ENCODE results near the gene CCDC127. TPM values are rescaled to one million over a fixed set of nuclear protein-coding genes. Genes with fewer than 3 reads are reported as not detected.

CCDC127 gene
- total and polyA plus RNA-seq, 2 of the 13 experiments (the other 11 are each of a cell fraction or from before 2014, with no cell fraction given) = 2.9 to 4.3 TPM

GRCh38 chr5:187042-187431 lies 30.9 kb downstream of the CCDC127 start:
- ChIA-PET CTCF (ENCODE audit: low intra/inter-chr PET ratio, low total read pairs) (no interaction called here), POLR2A (interaction anchor here (2.1 kb wide), 1 partner anchor 84 kb away, joined by 8 read pairs; the partner anchor contains the start of gene PDCD6)
- no peaks in the 10 kb centered on the region for H3K79me2 ChIP-seq (ENCODE audit: insufficient read depth, low read length)
- no peaks in the 10 kb centered on the region for H3K9me3 ChIP-seq (ENCODE audit: low read length)
- 50% methylated on average over 2 of the region's 13 CpGs for WGBS (ENCODE audit: low lambda C conversion rate)
- H3K27ac ChIP-seq (ENCODE audit: extremely low read length, insufficient read depth, low read length) = no peak overlapping the region
- H3K27me3 ChIP-seq (ENCODE audit: control insufficient read depth in 1 of 2, insufficient read depth in 2 of 2, low read length in 2 of 2) = peaks cover 0 to 26% of the 10 kb centered on the region in 2 experiments; a peak in 3 of 5 replicates
- TF ChIP-seq CEBPZ (IDR thresholded peaks at IDR 0.05; ENCODE audit: low read length) = no peak
- no peak for TF ChIP-seq MED1 (CRISPR knock-in tag; IDR thresholded peaks at IDR 0.05)
- TF ChIP-seq ELF1 (CRISPR knock-in tag; IDR thresholded peaks at IDR 0.05) = no peak
- no peak for TF ChIP-seq FOXM1 (CRISPR knock-in tag; IDR thresholded peaks at IDR 0.05)
- no peak for TF ChIP-seq KLF12 (CRISPR knock-in tag; IDR thresholded peaks at IDR 0.05; ENCODE audit: borderline replicate concordance)
- TF ChIP-seq ATF1 (CRISPR knock-in tag; IDR thresholded peaks at IDR 0.05) = no peak
- TF ChIP-seq REXO4 (CRISPR knock-in tag; IDR thresholded peaks at IDR 0.05; ENCODE audit: borderline replicate concordance) = no peak
- no peak for TF ChIP-seq SATB2 (CRISPR knock-in tag; IDR thresholded peaks at IDR 0.05)
- H3K4me3 ChIP-seq (replicated peaks in 1 of 3; ENCODE audit: insufficient read depth in 1 of 3, low read depth in 2 of 3, low read length in 3 of 3) = no peak overlapping the region
- H3K9ac ChIP-seq (ENCODE audit: insufficient read depth, low read depth, low read length) = no peak overlapping the region
- no peaks in the 10 kb centered on the region for H4K20me1 ChIP-seq (ENCODE audit: insufficient read depth, low read length)
- ATAC-seq = no peak
- no peak overlapping the region for H2AFZ ChIP-seq (ENCODE audit: low read length)
- DNase-seq (ENCODE audit: low spot score) = no peak
- intact Hi-C loops (cut with micrococcal nuclease; ENCODE audit: unreplicated experiment) (no loop called here), in situ Hi-C loops (cut with HindIII; ENCODE audit: extremely low pct_ligation_motif_present, low pct_unique_long_range_greater_than_20kb) (no loop called here)
- no peak for FAIRE-seq
- H3K4me1 ChIP-seq (ENCODE audit: insufficient read depth, low read length) = peaks cover 23% of the 10 kb centered on the region
- no peak overlapping the region for H3K4me2 ChIP-seq (ENCODE audit: low read depth, low read length)
- H3K36me3 ChIP-seq (replicated peaks in 1 of 2; ENCODE audit: control insufficient read depth in 1 of 2, insufficient read depth in 2 of 2, low read length in 2 of 2) = no peaks in the 10 kb centered on the region
- BruUV-seq (replicated peaks) = no TSS peak

Measured in HepG2 (cell line).